GM23248 (cell line): ENCODE measurements around the gene RNF157.

ENCODE experiments used
- EZH2 ChIP-seq: fragments of 200-600 bp; sonication (generic); IDR thresholded peaks from 2 replicates; pipeline ENCODE4 v1.6.1; 2018; ENCODE audit warnings: antibody characterized with exemption, mild to moderate bottlenecking; ENCODE audit not compliant: insufficient read depth, poor library complexity, severe bottlenecking
- EZH2phosphoT487 ChIP-seq: fragments of 200-600 bp; sonication (generic); IDR thresholded peaks from 2 replicates; pipeline ENCODE4 v1.6.1; 2018; ENCODE audit warnings: antibody characterized with exemption, moderate library complexity, mild to moderate bottlenecking, low read depth; ENCODE audit not compliant: insufficient read depth

GRCh38 chr17:76157759-76158158 lies 82.5 kb downstream of the RNF157 start:
- TF ChIP-seq EZH2, result no peak
- TF ChIP-seq EZH2phosphoT487, result no peak
